Activated T-helper 17 cell treated with anti-CD3 and anti-CD28 coated beads, Interleukin-2, amount 50 U/mL, for 72 hours (primary cell): Measurements from ENCODE around the gene TNP1. TPM values are rescaled to one million over a fixed set of nuclear protein-coding genes. Genes with fewer than 3 reads are reported as not detected.

Experiments used
- ATAC-seq: fragments of 150-1000 bp; cut with Tn5 transposase; replicated peaks from 2 replicates; pipeline ENCODE4 v1.10.0; 2021; ENCODE audit warnings: mild to moderate bottlenecking, moderate library complexity
- H3K27ac Mint-ChIP-seq: one replicate; pipeline ENCODE4 v1.8.0; 2022; ENCODE audit warnings: mixed read lengths
- H3K27me3 Mint-ChIP-seq: one replicate; pipeline ENCODE4 v1.8.0; 2022; ENCODE audit warnings: mixed read lengths
- H3K36me3 Mint-ChIP-seq: one replicate; pipeline ENCODE4 v1.8.0; 2022; ENCODE audit warnings: low read depth, mild to moderate bottlenecking, mixed read lengths
- H3K4me1 Mint-ChIP-seq: one replicate; pipeline ENCODE4 v1.8.0; 2022; ENCODE audit warnings: mixed read lengths
- H3K4me3 Mint-ChIP-seq: one replicate; pipeline ENCODE4 v1.8.0; 2022; ENCODE audit warnings: mild to moderate bottlenecking, mixed read lengths
- H3K9me3 Mint-ChIP-seq: one replicate; pipeline ENCODE4 v1.8.0; 2022; ENCODE audit warnings: mixed read lengths
- total RNA-seq, 2 donors: library from RNA; stranded (reverse); gene quantifications; one replicate each; pipeline ENCODE4 v1.2.3, GENCODE V29; 2022

TNP1 gene
- total RNA-seq, 2 donors from 2014 or later = not detected

GRCh38 chr2:216882876-216883275, 23.0 kb upstream of the TNP1 start:
- Mint-ChIP-seq H3K36me3 (no peaks in the 10 kb centered on the region), H3K4me3 (no peak overlapping the region), H3K27ac (no peak overlapping the region), H3K27me3 (peaks cover 12% of the 10 kb centered on the region), H3K9me3 (no peaks in the 10 kb centered on the region), H3K4me1 (peaks cover 5% of the 10 kb centered on the region)
- no peak for ATAC-seq

DNA sequence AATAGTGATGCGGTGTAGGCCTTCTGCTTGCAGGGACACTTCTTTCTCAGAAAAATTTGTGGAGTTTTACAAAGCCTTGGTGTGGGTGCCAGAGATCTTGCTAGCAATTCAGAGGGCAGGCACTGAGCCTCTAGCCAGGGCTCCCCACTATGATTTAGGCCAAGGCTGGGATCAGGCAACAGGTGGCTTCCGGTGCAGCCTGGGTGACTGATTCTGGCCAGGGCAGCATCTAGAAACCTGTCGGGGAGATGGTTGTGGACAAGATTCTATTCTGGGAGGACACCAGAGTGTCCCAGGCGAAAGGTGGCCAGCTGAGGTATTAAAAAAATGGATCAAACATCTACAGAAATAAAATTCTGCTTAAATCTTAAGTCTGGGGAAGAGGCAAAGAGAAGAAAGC, 21.5 kb upstream of the TNP1 start:
- Mint-ChIP-seq H3K9me3 (no peaks in the 10 kb centered on the region), H3K4me3 (no peak overlapping the region), H3K4me1 (peaks cover 5% of the 10 kb centered on the region), H3K27me3 (peaks cover 13% of the 10 kb centered on the region), H3K27ac (no peak overlapping the region), H3K36me3 (no peaks in the 10 kb centered on the region)
- ATAC-seq = no peak

- H3K27ac Mint-ChIP-seq = no peak overlapping the region
- H3K36me3 Mint-ChIP-seq = no peaks in the 10 kb centered on the region
- H3K9me3 Mint-ChIP-seq = no peaks in the 10 kb centered on the region
- ATAC-seq = no peak
- H3K27me3 Mint-ChIP-seq = peaks cover 13% of the 10 kb centered on the region
- no peak overlapping the region for H3K4me3 Mint-ChIP-seq
- peaks cover 5% of the 10 kb centered on the region for H3K4me1 Mint-ChIP-seq
Observed at GRCh38 chr2:216880509-216881184, 20.8 kb upstream of the TNP1 start.

GRCh38 chr2:216879727-216880508, 20.1 kb upstream of the TNP1 start:
- H3K4me3 Mint-ChIP-seq = no peak overlapping the region
- H3K9me3 Mint-ChIP-seq = no peaks in the 10 kb centered on the region
- no peak overlapping the region for H3K27ac Mint-ChIP-seq
- H3K4me1 Mint-ChIP-seq = peaks cover 5% of the 10 kb centered on the region
- no peak for ATAC-seq
- peaks cover 18% of the 10 kb centered on the region for H3K27me3 Mint-ChIP-seq
- no peaks in the 10 kb centered on the region for H3K36me3 Mint-ChIP-seq

DNA sequence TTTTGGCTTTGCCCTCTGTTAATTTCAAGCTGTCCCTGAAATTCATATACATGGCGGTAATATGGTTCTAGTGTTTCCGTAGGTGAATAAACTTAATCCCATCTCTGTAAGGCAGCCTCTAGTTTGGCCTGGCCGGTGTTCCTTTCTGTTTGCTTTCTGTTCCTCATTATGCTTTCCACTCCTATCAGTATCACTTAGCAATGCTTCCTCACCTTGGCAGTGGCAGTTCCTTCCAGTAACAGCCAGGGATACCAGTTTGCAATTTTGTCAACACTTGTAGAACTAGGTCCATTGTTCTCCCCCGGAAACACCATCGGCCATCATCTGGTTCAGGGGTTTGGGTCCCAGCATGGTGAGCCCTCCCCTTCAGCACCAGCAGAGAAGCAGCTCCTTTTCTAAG, 18.2 kb upstream of the TNP1 start:
- no peak overlapping the region for H3K4me3 Mint-ChIP-seq
- H3K9me3 Mint-ChIP-seq = no peaks in the 10 kb centered on the region
- ATAC-seq = no peak
- no peak overlapping the region for H3K27ac Mint-ChIP-seq
- peaks cover 18% of the 10 kb centered on the region for H3K27me3 Mint-ChIP-seq
- H3K4me1 Mint-ChIP-seq = peaks cover 5% of the 10 kb centered on the region
- no peaks in the 10 kb centered on the region for H3K36me3 Mint-ChIP-seq

DNA sequence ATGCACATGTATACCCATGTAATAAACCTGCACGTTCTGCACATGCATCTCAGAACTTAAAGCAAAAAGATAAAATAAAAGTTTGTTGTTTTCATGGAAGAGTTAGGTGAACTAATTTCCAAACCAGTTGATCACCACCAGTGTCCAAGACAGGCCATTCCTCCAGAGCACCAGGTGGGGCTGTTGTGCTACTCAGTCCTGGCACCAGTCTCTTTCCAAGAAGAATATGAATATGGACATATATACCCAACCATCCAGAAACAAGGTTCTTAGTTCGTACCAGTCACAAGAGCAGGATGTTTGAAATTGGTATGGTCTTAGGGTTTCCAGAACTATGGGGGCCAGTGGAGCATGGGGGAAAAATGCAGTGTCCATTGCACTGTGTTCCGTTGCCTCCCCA, 17.2 kb upstream of the TNP1 start:
- H3K4me1 Mint-ChIP-seq = peaks cover 5% of the 10 kb centered on the region
- H3K4me3 Mint-ChIP-seq = no peak overlapping the region
- H3K36me3 Mint-ChIP-seq = no peaks in the 10 kb centered on the region
- H3K27ac Mint-ChIP-seq = no peak overlapping the region
- H3K9me3 Mint-ChIP-seq = no peaks in the 10 kb centered on the region
- no peak for ATAC-seq
- H3K27me3 Mint-ChIP-seq = peaks cover 18% of the 10 kb centered on the region

DNA sequence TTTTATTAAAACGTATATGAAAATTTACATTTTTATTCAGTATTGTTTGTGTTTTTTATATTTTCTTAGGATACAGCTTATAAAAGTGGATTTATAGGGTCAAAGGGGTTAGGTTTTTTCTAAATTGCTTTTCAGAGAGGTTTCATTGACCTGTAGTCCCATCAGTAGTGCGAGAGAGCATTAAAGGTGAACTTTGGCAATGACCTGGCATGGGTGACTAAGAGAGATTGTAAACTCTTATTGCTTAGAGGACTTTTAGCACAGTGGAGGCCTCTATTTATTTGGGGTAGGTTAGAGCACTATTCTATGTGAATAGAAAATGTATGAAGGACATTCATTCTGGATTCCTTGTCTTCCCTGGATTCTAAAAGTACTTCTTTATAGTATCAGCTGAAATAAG, 16.0 kb upstream of the TNP1 start:
- Mint-ChIP-seq H3K4me3 (no peak overlapping the region), H3K9me3 (no peaks in the 10 kb centered on the region), H3K27ac (no peak overlapping the region), H3K36me3 (no peaks in the 10 kb centered on the region), H3K4me1 (peaks cover 5% of the 10 kb centered on the region), H3K27me3 (peaks cover 14% of the 10 kb centered on the region)
- ATAC-seq = no peak

DNA sequence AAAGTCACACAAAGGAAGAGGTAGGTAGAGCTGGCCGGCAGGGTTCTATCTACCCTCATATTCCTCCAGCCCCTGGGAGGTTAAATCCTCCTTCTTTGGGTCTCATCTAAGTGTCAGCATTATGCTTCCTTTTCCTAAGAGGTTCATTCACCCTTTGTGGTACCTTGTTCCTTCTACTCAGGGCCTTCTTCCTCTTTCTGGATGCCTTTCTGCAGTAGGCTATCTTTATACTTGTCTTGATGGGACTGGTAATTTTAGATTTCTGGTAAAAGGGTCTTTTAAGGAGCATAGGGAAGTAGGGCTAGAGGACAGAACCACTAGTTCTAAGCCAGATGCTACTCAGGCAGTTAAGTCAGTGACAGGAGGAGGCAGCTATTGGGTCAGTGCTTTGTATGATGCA, 13.7 kb upstream of the TNP1 start:
- ATAC-seq = no peak
- Mint-ChIP-seq H3K27me3 (peaks cover 11% of the 10 kb centered on the region), H3K4me1 (no peaks in the 10 kb centered on the region), H3K9me3 (no peaks in the 10 kb centered on the region), H3K4me3 (no peak overlapping the region), H3K36me3 (no peaks in the 10 kb centered on the region), H3K27ac (no peak overlapping the region)

GRCh38 chr2:216872624-216873023, 12.8 kb upstream of the TNP1 start:
- Mint-ChIP-seq H3K27me3 (peaks cover 9% of the 10 kb centered on the region), H3K4me3 (no peak overlapping the region), H3K36me3 (no peaks in the 10 kb centered on the region), H3K9me3 (no peaks in the 10 kb centered on the region), H3K27ac (no peak overlapping the region), H3K4me1 (no peaks in the 10 kb centered on the region)
- no peak for ATAC-seq

DNA sequence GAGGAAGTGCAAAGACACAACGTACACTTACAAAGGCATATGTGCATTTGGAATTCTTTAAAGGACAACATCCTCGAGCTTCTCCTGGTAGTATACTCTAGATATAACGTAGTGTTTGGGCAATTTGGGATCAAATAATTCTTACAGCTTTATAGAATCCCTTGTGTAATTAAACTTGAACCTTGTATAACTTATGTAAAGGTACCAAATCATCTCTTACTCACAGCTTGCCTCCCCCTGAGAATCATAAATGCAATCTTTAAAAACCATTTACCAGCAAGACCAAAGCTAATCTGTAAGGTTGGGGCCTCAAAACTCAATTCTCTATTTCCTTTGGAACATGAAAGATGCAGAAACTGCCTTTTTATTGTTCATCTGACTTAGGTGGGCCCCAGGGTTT, 12.2 kb upstream of the TNP1 start:
- H3K27ac Mint-ChIP-seq = no peak overlapping the region
- ATAC-seq = no peak
- H3K4me1 Mint-ChIP-seq = no peaks in the 10 kb centered on the region
- H3K9me3 Mint-ChIP-seq = no peaks in the 10 kb centered on the region
- no peak overlapping the region for H3K4me3 Mint-ChIP-seq
- no peaks in the 10 kb centered on the region for H3K36me3 Mint-ChIP-seq
- peaks cover 9% of the 10 kb centered on the region for H3K27me3 Mint-ChIP-seq

GRCh38 chr2:216871333-216871934, 11.6 kb upstream of the TNP1 start:
- H3K27ac Mint-ChIP-seq = no peak overlapping the region
- H3K4me3 Mint-ChIP-seq = no peak overlapping the region
- peaks cover 9% of the 10 kb centered on the region for H3K27me3 Mint-ChIP-seq
- H3K36me3 Mint-ChIP-seq = no peaks in the 10 kb centered on the region
- no peaks in the 10 kb centered on the region for H3K4me1 Mint-ChIP-seq
- ATAC-seq = no peak
- H3K9me3 Mint-ChIP-seq = no peaks in the 10 kb centered on the region

GRCh38 chr2:216870508-216871332, 10.9 kb upstream of the TNP1 start:
- no peaks in the 10 kb centered on the region for H3K4me1 Mint-ChIP-seq
- H3K9me3 Mint-ChIP-seq = no peaks in the 10 kb centered on the region
- H3K27me3 Mint-ChIP-seq = peaks cover 9% of the 10 kb centered on the region
- ATAC-seq = no peak
- no peak overlapping the region for H3K4me3 Mint-ChIP-seq
- no peak overlapping the region for H3K27ac Mint-ChIP-seq
- H3K36me3 Mint-ChIP-seq = no peaks in the 10 kb centered on the region

- H3K4me1 Mint-ChIP-seq = no peaks in the 10 kb centered on the region
- no peaks in the 10 kb centered on the region for H3K36me3 Mint-ChIP-seq
- peaks cover 4% of the 10 kb centered on the region for H3K27me3 Mint-ChIP-seq
- H3K9me3 Mint-ChIP-seq = no peaks in the 10 kb centered on the region
- no peak for ATAC-seq
- no peak overlapping the region for H3K4me3 Mint-ChIP-seq
- H3K27ac Mint-ChIP-seq = no peak overlapping the region
Observed at GRCh38 chr2:216866515-216867095, 6.7 kb upstream of the TNP1 start.

GRCh38 chr2:216865658-216866057, 5.8 kb upstream of the TNP1 start:
- Mint-ChIP-seq H3K27me3 (peaks cover 4% of the 10 kb centered on the region), H3K27ac (no peak overlapping the region), H3K9me3 (no peaks in the 10 kb centered on the region), H3K4me3 (no peak overlapping the region), H3K4me1 (no peaks in the 10 kb centered on the region), H3K36me3 (no peaks in the 10 kb centered on the region)
- ATAC-seq = no peak
